Brain pericyte (primary cell): ENCODE measurements around the gene ZNF831.

Experiments
- DNase-seq: peaks from one replicate; pipeline ENCODE4 v3.0.0-alpha.2; 2012; ENCODE audit warnings: low read depth, low spot score

The ZNF831 gene

GRCh38 chr20:59247731-59248684 is 84.4 kb downstream of the ZNF831 start:
- DNase-seq, result no peak

- DNase-seq, result no peak
Observed at GRCh38 chr20:59250293-59250692, 86.7 kb downstream of the ZNF831 start.

- no peak for DNase-seq
Observed at GRCh38 chr20:59253325-59253724, 89.7 kb downstream of the ZNF831 start.

- DNase-seq, result no peak
Observed at GRCh38 chr20:59253779-59254319, 90.2 kb downstream of the ZNF831 start.

GRCh38 chr20:59255256-59255655 is 91.6 kb downstream of the ZNF831 start:
- DNase-seq, result no peak

- DNase-seq, result no peak
Observed at GRCh38 chr20:59258221-59258621, 94.6 kb downstream of the ZNF831 start.

- DNase-seq, result no peak
Observed at GRCh38 chr20:59259946-59260345, 96.3 kb downstream of the ZNF831 start.

- no peak for DNase-seq
Observed at GRCh38 chr20:59265298-59265697, 101.7 kb downstream of the ZNF831 start.

GRCh38 chr20:59268870-59269269 is 105.2 kb downstream of the ZNF831 start:
- DNase-seq, result no peak

GRCh38 chr20:59269411-59270025 is 105.9 kb downstream of the ZNF831 start:
- DNase-seq, result no peak

- no peak for DNase-seq
Observed at GRCh38 chr20:59270380-59270779, 106.8 kb downstream of the ZNF831 start.

- no peak for DNase-seq
Observed at GRCh38 chr20:59273739-59274357, 110.2 kb downstream of the ZNF831 start.

GRCh38 chr20:59276938-59277337 is 113.3 kb downstream of the ZNF831 start:
- DNase-seq, result no peak

- no peak for DNase-seq
Observed at GRCh38 chr20:59284470-59284869, 120.8 kb downstream of the ZNF831 start.

- no peak for DNase-seq
Observed at GRCh38 chr20:59289994-59290393, 126.4 kb downstream of the ZNF831 start.

- DNase-seq, result no peak
Observed at GRCh38 chr20:59291740-59292383, 128.2 kb downstream of the ZNF831 start.

GRCh38 chr20:59295531-59295930 is 131.9 kb downstream of the ZNF831 start:
- DNase-seq, result no peak

GRCh38 chr20:59297686-59298085 is 134.1 kb downstream of the ZNF831 start:
- DNase-seq, result no peak

- no peak for DNase-seq
Observed at GRCh38 chr20:59299945-59300332, 136.3 kb downstream of the ZNF831 start.

GRCh38 chr20:59300333-59301081 is 136.9 kb downstream of the ZNF831 start, which contains the start of gene EDN3:
Gene EDN3 (plus strand): TSS chr20:59300611. CDS start chr20:59300813, 202 bp downstream.
- DNase-seq, result no peak
